Glomerular visceral epithelial cell (primary cell): Measurements from ENCODE around the gene FKBP2.
A peak's percentile ranks its signal among the peaks of the same experiment; 100 is the strongest.

ENCODE experiments used
- DNase-seq: peaks from one replicate; pipeline ENCODE4 v3.0.0-alpha.2; 2016; ENCODE audit errors: extremely low spot score

The FKBP2 gene

DNA sequence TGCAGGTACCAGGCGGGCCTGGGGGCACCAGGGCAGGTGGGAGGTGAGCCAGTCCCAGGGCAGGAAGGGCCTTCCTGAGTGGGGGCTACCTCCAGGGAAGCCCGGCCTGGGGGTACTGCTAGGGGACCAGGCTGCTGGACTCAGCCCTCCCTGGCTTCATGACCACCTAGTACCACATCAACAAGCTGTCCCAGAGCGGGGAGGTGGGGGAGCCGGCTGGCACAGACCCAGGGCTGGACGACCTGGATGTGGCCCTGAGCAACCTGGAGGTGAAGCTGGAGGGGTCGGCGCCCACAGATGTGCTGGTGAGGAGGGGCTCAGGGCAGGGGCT is 21.6 kb upstream of the FKBP2 start:
- no peak for DNase-seq

GRCh38 chr11:64219755-64220154 is 21.1 kb upstream of the FKBP2 start:
- DNase-seq: no peak

GRCh38 chr11:64220271-64220670 is 20.6 kb upstream of the FKBP2 start:
- no peak for DNase-seq

DNA sequence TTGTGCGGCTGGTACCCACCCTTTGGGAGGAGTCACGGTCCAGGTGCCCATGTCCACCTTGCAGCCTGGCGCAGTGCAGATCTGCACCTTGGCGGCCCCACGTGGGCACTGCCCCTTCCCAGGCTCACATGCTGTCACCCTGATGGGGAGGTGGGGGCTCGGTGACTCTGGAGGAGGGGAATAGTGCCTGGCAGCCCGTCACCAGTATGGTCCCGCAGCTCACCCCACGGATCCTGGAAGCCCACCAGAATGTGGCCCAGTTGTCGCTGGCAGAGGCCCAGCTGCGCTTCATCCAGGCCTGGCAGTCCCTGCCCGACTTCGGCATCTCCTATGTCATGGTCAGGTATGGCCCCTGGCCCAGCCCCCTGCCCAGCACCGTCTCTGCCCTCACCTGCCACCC is 20.1 kb upstream of the FKBP2 start:
- DNase-seq: no peak

DNA sequence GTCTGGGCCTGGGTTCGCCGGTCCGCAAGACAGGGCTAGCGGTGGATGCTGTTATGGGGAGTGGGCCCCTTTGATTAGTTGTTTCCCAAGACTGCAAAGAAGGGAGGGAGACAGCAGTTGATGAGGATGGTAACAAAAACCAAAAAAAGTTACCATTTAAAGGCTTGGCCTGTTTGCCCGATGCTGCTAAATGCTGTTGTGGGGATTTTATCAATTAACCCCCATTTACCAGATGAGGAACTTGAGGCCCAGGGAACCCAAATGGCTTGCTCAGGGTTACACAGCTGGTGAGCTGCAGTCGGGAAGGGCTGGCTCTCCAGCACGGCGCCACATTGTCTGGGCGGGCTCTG is 18.3 kb upstream of the FKBP2 start:
- no peak for DNase-seq

- no peak for DNase-seq
Observed at GRCh38 chr11:64223001-64223651, 17.8 kb upstream of the FKBP2 start.

GRCh38 chr11:64224151-64224890 is 16.6 kb upstream of the FKBP2 start:
- peak; percentile 42 for DNase-seq

GRCh38 chr11:64224891-64225607 is 15.8 kb upstream of the FKBP2 start:
- DNase-seq: no peak

DNA sequence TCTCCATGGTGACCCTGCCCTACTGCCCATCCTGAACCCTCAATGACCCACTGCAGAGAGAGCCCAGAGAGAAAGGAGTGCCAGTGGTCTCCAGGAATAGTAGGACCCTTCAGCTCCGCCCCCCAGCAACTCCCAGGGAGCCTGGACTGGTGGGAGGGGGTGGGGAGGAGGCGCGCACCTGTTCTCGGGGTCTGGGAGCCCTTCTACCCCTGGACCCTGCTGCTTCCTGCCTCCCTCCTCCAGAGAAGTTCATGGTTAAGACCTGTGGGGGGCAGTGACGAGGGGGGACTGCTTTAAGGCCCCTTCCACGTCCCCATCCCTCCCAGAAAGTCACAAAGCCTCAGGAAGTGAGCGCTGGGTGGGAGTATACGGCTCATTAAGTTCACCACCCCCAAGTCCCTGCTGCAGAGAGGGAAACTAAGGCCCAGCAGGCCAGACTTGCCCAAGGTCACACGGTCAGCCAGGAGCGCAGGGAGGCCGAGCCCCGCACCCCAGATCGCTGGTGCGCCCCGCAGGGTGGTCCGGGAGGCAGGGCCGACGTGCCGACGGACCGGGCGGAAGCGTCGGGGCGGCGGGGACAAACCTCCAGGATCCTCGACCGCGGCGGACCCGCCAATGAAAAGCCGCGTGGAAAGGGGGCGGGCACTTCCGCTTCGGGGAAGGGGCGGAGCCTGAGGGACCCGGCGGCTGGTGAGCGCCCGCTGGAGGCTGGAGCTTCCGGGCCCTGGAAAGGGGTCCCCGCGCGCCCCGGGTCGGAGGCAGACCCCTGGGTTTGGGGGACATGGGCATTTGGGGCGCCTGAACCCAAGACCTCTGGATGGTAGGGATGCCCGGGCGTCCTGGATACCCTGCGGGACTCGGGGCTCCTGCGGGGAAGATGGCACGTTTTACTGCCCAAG is 15.0 kb upstream of the FKBP2 start, which contains the start of the genes NUDT22 and TRPT1:
TSS of gene NUDT22 (plus strand) at position 667 of the 899 bp plus-strand sequence. CDS start 379 bp downstream, outside the sequence.
TSS of gene TRPT1 (minus strand) at position 579 of the 899 bp plus-strand sequence. CDS start at position 253, 326 bp downstream.
- peak; percentile 80 for DNase-seq

DNA sequence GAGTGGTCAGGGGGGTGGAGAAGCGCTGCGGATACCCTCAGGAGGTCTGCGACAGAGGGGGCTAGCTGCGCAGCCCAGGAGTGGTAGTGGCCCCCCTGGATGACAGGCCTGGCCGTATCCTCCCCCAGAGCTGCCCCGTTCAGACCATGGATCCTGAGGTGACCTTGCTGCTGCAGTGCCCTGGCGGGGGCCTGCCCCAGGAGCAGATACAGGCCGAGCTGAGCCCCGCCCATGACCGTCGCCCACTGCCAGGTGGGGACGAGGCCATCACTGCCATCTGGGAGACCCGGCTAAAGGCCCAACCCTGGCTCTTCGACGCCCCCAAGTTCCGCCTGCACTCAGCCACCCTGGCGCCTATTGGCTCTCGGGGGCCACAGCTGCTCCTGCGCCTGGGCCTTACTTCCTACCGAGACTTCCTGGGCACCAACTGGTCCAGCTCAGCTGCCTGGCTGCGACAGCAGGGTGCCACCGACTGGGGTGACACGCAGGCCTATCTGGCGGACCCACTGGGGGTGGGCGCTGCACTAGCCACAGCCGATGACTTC is 14.3 kb upstream of the FKBP2 start:
- DNase-seq: peak; percentile 31

DNA sequence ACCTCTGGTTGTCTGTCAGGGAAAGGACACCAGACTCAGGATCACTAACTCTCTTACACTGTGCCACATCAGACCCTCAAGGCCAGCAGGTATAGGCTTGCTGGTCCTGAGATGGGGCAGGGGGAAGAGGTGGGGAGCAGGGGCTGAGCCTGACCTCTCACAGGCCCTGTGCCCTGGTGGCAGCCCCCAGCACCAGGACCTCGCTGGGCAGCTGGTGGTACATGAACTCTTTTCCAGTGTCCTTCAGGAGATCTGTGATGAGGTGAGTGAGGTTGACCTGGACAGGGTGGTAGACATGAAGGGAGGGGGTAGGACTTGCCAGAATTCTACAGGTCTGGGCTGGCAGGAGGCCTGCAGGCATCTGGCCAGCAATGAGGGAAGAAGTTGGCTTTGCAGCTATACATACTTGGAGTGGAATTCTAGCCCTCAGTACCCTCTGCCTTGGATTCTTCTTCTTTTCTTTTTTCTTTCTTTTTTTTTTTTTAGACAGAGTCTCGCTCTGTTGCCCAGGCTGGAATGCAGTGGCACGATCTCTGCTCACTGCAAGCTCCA is 13.4 kb upstream of the FKBP2 start:
- peak; percentile 26 for DNase-seq

DNA sequence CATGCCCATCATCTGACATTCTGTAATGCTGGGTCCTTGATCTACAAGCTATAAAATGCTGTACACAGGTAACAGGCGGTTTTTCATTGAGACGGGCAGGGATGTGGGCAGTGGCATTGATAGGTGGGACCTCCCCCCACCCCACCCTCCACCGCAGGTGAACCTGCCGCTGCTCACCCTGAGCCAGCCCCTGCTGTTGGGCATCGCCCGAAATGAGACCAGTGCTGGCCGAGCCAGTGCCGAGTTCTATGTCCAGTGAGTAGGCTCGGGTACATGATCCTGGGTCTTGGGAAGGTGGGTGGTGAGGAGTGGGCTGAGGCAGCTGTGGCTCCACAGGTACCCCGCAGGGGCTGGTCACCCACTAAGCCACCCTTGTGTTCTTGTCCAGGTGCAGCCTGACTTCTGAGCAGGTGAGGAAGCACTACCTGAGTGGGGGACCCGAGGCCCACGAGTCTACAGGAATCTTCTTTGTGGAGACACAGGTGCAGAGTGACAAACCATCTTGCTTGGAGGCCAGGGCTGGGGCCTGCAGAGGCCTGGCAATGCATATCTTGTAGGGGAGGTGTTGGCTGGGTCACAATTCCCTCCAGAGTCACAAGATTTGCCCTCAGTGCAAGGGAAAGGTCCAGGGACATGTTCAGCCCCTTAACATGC is 11.7 kb upstream of the FKBP2 start:
- DNase-seq: no peak

DNA sequence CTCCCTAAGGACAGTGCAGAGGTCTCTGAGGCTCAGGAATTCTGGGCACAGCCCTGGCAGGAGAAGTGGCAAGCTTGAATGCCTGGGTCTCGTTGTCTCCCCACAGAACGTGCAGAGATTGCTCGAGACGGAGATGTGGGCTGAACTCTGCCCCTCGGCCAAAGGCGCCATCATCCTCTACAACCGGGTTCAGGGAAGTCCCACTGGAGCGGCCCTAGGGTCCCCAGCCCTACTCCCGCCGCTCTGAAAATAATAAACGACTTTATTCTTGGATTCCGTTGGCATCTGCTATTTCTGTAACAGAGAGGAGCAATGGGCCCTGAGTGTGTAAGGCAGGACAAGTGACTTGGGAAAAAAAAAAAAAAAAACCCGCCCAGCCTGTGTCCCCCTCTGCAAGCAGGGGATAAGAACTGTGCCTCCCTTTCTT is 11.1 kb upstream of the FKBP2 start:
- DNase-seq: no peak

GRCh38 chr11:64230171-64230984 is 10.5 kb upstream of the FKBP2 start, which contains the start of gene DNAJC4:
DNAJC4 (plus strand) TSS chr11:64230548; CDS start chr11:64230855, 307 bp downstream.
- DNase-seq: peak; percentile 91

GRCh38 chr11:64230985-64231365 is 9.9 kb upstream of the FKBP2 start:
- DNase-seq: no peak

DNA sequence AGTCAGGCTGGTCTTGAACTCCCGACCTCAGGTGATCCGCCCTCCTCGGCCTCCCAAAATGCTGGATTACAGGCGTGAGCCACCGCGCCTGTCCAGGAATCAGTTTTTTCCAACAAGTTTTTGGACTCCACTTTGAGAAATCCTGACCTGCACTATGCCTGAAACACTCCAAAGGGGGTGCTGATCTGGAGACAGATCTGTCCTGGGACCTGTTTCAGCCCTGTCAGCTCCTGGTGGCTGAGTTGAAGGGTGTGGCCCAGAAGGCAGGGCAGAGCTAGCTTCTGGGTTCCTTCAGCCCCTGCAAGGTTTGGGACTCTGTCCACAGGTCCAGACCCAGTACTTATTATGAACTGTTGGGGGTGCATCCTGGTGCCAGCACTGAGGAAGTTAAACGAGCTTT is 9.3 kb upstream of the FKBP2 start:
- no peak for DNase-seq

- no peak for DNase-seq
Observed at GRCh38 chr11:64232182-64232966, 8.5 kb upstream of the FKBP2 start.

DNA sequence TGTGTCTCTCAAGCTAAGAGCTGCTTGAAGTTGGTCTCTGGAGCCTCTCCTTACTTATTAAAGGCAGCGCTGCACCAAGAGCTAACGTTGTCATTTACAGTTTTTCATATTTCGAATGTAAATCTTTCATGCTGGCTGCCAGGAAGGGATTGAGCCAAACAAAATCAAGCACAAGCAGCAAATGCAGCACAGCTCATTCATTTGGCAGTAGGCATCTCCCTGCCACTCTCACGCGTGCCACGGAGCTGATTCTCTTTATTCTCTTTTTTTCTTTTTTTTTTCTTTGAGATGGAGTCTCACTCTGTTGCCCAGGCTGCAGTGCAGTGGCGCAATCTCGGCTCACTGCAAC is 8.0 kb upstream of the FKBP2 start:
- no peak for DNase-seq
